K562 (cell line): ENCODE data around the gene KMT2E. TPM values are rescaled to one million over a fixed set of nuclear protein-coding genes. Genes with fewer than 3 reads are reported as not detected.
A peak's percentile ranks its signal among the peaks of the same experiment; 100 is the strongest.

Source experiments
- ARID2 ChIP-seq: fragments of 450-650 bp; IDR thresholded peaks from 2 replicates; pipeline ENCODE4 v1.6.1; 2017; ENCODE audit warnings: antibody characterized with exemption, mild to moderate bottlenecking
- CBFA2T2 ChIP-seq: fragments of 450-650 bp; conservative IDR thresholded peaks from 2 replicates; pipeline ENCODE4 v1.6.1; 2017; ENCODE audit warnings: mild to moderate bottlenecking
- CEBPZ ChIP-seq: fragments of 150-350 bp; IDR thresholded peaks from 2 replicates; pipeline ENCODE4 v1.6.1; 2014; ENCODE audit warnings: low read depth, mild to moderate bottlenecking, low read length, borderline replicate concordance
- CHD4 ChIP-seq: fragments of 200-600 bp; sonication (generic); IDR thresholded peaks from 3 replicates; pipeline ENCODE4 v1.6.1; 2012; ENCODE audit warnings: low read depth, mild to moderate bottlenecking, mixed read lengths, low read length, inconsistent platforms; ENCODE audit not compliant: insufficient read depth, insufficient replicate concordance, poor library complexity, severe bottlenecking
- HDGF ChIP-seq: fragments of 450-650 bp; IDR thresholded peaks from 2 replicates; pipeline ENCODE4 v1.6.1; 2016
- OTX1 ChIP-seq: fragments of 450-650 bp; formaldehyde crosslinking; IDR thresholded peaks from 2 replicates; pipeline ENCODE4 v1.4.0; 2022; ENCODE audit warnings: mild to moderate bottlenecking
- PBX2 ChIP-seq, 2 experiments: IDR thresholded peaks in 1 of 2; conservative IDR thresholded peaks in 1 of 2; 2 replicates each; pipeline ENCODE4 v1.6.1; 2016; ENCODE audit warnings: low read depth in 2 of 2, mild to moderate bottlenecking in 1 of 2, missing compliant biosample characterization in 1 of 2, missing genetic modification characterization in 1 of 2, moderate library complexity in 1 of 2
- RBM25 ChIP-seq: fragments of 200-400 bp; formaldehyde crosslinking; IDR thresholded peaks from 2 replicates; pipeline ENCODE4 v1.6.1; 2018; ENCODE audit warnings: low read length, low read depth, moderate library complexity; ENCODE audit not compliant: severe bottlenecking
- TRIM25 ChIP-seq: fragments of 450-650 bp; IDR thresholded peaks from 2 replicates; pipeline ENCODE4 v1.7.0; 2016; ENCODE audit warnings: borderline replicate concordance
- YY1 ChIP-seq, 3 experiments: IDR thresholded peaks; 2 replicates each; pipeline ENCODE4 v1.6.1; 2011; ENCODE audit warnings: low read length in 2 of 3, mild to moderate bottlenecking in 2 of 3, moderate library complexity in 2 of 3, borderline replicate concordance in 1 of 3, control low read depth in 1 of 3, low read depth in 1 of 3; ENCODE audit not compliant: insufficient read depth in 3 of 3, insufficient replicate concordance in 2 of 3, control insufficient read depth in 1 of 3, insufficient read length in 1 of 3; ENCODE audit errors: extremely low read depth in 1 of 3
- ZFP91 ChIP-seq: sonication (generic); formaldehyde crosslinking; IDR thresholded peaks from 2 replicates; pipeline ENCODE4 v1.8.0; 2022; ENCODE audit warnings: mild to moderate bottlenecking, missing genetic modification reagents
- polyA plus RNA-seq, 8 experiments: library from polyadenylated mRNA; depleted of rRNA in 4 of 8; stranded (reverse) in 5 of 8; unstranded in 3 of 8; fragments of >200 nt; fragmentation: Nextera tagmentation in 2 of 8; fragmentation: Illumina TruSeq in 1 of 8; extraction: Ambion mirVana in 2 of 8; extraction: Trizol in 1 of 8; gene quantifications; 2 replicates each; pipeline versions ENCODE4 v1.2.1 to v1.2.3, GENCODE V29; 2011 to 2014; ENCODE audit warnings: inconsistent platforms in 1 of 8, missing spikeins in 1 of 8
- total RNA-seq, 7 experiments: library from RNA; depleted of rRNA in 6 of 7; stranded (reverse); fragments of >200 nt in 6 of 7; fragmentation: Illumina TruSeq in 2 of 7; extraction: Trizol in 2 of 7; gene quantifications; 2 replicates each; pipeline versions ENCODE4 v1.2.1 to v1.2.3, GENCODE V29; 2011 to 2021; ENCODE audit warnings: low replicate concordance in 1 of 7
- TF ChIP-seq, protein P1 (sequence below): fragments of 450-650 bp; IDR thresholded peaks from 2 replicates; pipeline ENCODE4 v1.6.1; 2014; ENCODE audit warnings: low read depth, mild to moderate bottlenecking, moderate library complexity, borderline replicate concordance

Gene KMT2E
- total and polyA plus RNA-seq, 9 of the 15 experiments (the other 6 are each of a cell fraction or from before 2014, with no cell fraction given) = 8.9 to 55.3 (median 38.1) TPM

DNA sequence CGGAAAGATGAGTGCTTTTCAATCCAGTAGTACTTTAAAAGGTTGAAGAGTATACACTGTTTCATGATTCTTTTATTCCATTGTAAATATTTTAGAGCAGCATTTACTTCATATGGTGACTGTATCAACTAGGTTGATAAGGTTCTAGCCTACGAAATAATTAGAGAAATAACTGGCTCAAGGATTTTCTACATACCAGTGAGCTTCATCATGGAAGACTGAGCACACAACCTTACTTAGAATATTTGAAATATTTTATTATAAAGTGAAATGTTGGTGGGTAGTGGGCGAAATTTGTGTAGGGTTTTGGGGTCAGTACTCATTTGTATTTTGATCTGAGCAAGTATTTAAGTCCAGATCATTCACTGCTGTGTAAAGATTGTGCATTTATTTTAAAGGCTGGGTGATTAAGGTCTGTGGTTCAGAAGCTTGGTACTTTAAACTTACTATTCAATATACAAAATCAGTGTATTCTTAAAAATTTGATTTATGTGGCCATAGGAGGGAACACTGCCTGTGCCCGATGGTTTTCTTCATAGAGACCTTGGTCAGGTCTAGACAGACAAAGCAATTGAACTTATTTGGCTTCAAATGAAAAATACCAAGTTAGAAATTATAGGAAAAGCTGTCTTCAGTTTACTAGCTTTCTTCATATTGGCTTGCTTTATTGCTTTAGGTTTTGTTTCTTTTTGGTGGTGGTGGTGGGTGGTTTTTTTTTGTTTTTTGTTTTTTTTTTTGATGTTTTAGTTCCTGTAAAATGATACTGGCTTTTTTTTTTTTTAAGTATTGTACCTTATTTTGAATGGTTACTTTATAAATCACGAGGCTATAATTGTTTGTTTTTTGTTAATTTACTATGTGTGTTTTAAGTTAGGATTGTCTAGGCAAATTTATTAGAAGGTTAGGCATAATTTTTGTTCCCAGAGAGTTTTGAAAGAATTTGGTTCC lies 3.0 kb downstream of the KMT2E start (continued):
- no peak for TF ChIP-seq RBM25
- no peak for TF ChIP-seq CHD4
- no peak for TF ChIP-seq OTX1
- TF ChIP-seq TRIM25 = peak; percentile 89; the same call in 1 of the 2 replicates
- TF ChIP-seq PBX2 (CRISPR knock-in tag; IDR thresholded peaks at IDR 0.05; ENCODE audit: low read depth) = no peak
- no peak for TF ChIP-seq PBX2 (tag; conservative IDR thresholded peaks at IDR 0.05; ENCODE audit: low read depth)
- 0 out of 2 replicates have a peak, but pooled peaks have one; percentile 80 for TF ChIP-seq HDGF
- no peak for TF ChIP-seq CBFA2T2
- no peak for TF ChIP-seq CEBPZ
- TF ChIP-seq, protein P1, sequence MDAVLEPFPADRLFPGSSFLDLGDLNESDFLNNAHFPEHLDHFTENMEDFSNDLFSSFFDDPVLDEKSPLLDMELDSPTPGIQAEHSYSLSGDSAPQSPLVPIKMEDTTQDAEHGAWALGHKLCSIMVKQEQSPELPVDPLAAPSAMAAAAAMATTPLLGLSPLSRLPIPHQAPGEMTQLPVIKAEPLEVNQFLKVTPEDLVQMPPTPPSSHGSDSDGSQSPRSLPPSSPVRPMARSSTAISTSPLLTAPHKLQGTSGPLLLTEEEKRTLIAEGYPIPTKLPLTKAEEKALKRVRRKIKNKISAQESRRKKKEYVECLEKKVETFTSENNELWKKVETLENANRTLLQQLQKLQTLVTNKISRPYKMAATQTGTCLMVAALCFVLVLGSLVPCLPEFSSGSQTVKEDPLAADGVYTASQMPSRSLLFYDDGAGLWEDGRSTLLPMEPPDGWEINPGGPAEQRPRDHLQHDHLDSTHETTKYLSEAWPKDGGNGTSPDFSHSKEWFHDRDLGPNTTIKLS = no peak
- no peak for TF ChIP-seq ZFP91
- no peak for TF ChIP-seq YY1 (IDR thresholded peaks at IDR 0.05; ENCODE audit: borderline replicate concordance in 1 of 3, control insufficient read depth in 1 of 3, extremely low read depth in 1 of 3, insufficient read depth in 3 of 3, insufficient read length in 1 of 3, insufficient replicate concordance in 2 of 3, low read depth in 1 of 3, low read length in 2 of 3)
- peak; percentile 40; the same call in 1 of the 2 replicates for TF ChIP-seq ARID2
